Measurements from ENCODE around the gene ARHGAP32.

- no peak for TF ChIP-seq POLR2AphosphoS5 (IDR thresholded peaks at IDR 0.05)
- TF ChIP-seq CTCF (IDR thresholded peaks at IDR 0.05 in 8 of 11, conservative IDR thresholded peaks at IDR 0.05 in 3 of 11), result no peak
Measured at GRCh38 chr11:128924510-128925249, 267.4 kb downstream of the ARHGAP32 start.

Measured in spleen (tissue), 7 donors.